Left lung (tissue), 10 donors: ENCODE data around the gene RAB22A. TPM values are rescaled to one million over a fixed set of nuclear protein-coding genes. Genes with fewer than 3 reads are reported as not detected.

ENCODE experiments used
- ATAC-seq: fragments of 200-7000 bp; cut with Tn5 transposase; one replicate; pipeline ENCODE4 v1.9.1; 2020; ENCODE audit warnings: moderate library complexity
- DNase-seq, 4 donors: peaks; one replicate each; pipeline ENCODE4 v3.0.0-alpha.2; 2013 to 2020
- H3K27ac ChIP-seq, 2 donors: fragments of 200-600 bp; sonication (generic) in 1 of 2; one replicate each; pipeline versions ENCODE4 v1.5.0 to v1.8.0; 2020 to 2021
- H3K27me3 ChIP-seq, 2 donors: fragments of 200-600 bp; sonication (generic) in 1 of 2; one replicate each; pipeline versions ENCODE4 v1.5.0 to v1.8.0; 2020 to 2021
- H3K36me3 ChIP-seq, 2 donors: fragments of 200-600 bp; sonication (generic) in 1 of 2; one replicate each; pipeline versions ENCODE4 v1.5.0 to v1.8.0; 2020 to 2021
- H3K4me1 ChIP-seq, 2 donors: fragments of 200-600 bp; one replicate each; pipeline ENCODE4 v1.8.0; 2021
- H3K4me3 ChIP-seq, 2 donors: fragments of 200-600 bp; sonication (generic) in 1 of 2; one replicate each; pipeline versions ENCODE4 v1.5.0 to v1.8.0; 2020 to 2021; ENCODE audit warnings: mild to moderate bottlenecking in 1 of 2
- H3K9me3 ChIP-seq, 2 donors: fragments of 200-600 bp; sonication (generic) in 1 of 2; one replicate each; pipeline versions ENCODE4 v1.5.0 to v1.8.0; 2020 to 2021
- intact Hi-C, 2 donors: fragments of 100-400 bp; cut with DNase I; formaldehyde crosslinking; loops; one replicate each; pipeline versions ENCODE4 v1.11.2 to v1.14.2; 2022
- polyA plus RNA-seq, 6 donors: library from polyadenylated mRNA; unstranded; fragments of 120-200 nt; gene quantifications; one replicate each; pipeline ENCODE4 v1.2.1, GENCODE V29; 2013; ENCODE audit not compliant: insufficient read length in 6 of 6
- total RNA-seq, 2 donors: library from RNA; stranded (reverse); fragmentation: NEBNext Ultra II Directional; extraction: Animal tissue kit (Norgen Biotek cat#: 25700); gene quantifications; one replicate each; pipeline ENCODE4 v1.2.1, GENCODE V29; 2021
- TF ChIP-seq, protein P1 (sequence below), 2 donors: fragments of 200-600 bp; sonication (generic) in 1 of 2; IDR thresholded peaks; one replicate each; pipeline versions ENCODE4 v1.5.0 to v1.8.0; 2021; ENCODE audit warnings: antibody characterized with exemption in 2 of 2
- donor health status: DM: no; HTN: yes; CAD: no.
- donor health status: DM: no; HTN: no; CAD: no.

RAB22A gene
- total and polyA plus RNA-seq, 8 donors, result 17.3 to 26.2 (median 19.3) TPM

DNA sequence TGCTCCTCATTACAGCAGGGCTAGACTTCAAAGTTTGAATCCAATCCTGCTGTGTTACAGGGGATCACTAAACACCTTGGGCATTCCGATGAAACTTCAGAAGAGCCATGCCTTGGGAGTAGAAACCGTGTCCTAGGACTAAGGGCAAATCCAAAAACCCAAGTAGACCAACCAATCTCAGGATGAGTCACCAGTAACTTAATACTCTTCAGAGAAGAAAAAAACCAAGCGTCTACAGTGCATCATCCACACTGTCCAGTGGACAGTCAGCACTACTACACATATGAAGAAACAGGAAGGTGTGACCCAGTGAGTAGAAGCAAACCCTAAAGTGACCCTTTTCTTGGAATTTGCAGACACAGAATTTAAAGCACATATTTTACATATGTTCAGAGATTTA is 40.1 kb downstream of the RAB22A start:
- Histone ChIP-seq H3K9me3 (no peaks in the 10 kb centered on the region), H3K27ac (no peak overlapping the region), H3K4me3 (no peak overlapping the region), H3K36me3 (peaks cover 0 to 34% of the 10 kb centered on the region in 2 donors), H3K4me1 (no peaks in the 10 kb centered on the region), H3K27me3 (no peaks in the 10 kb centered on the region)
- intact Hi-C loops, result no loop called here
- DNase-seq (no peak), ATAC-seq (peak; percentile 21)
- TF ChIP-seq, protein P1, sequence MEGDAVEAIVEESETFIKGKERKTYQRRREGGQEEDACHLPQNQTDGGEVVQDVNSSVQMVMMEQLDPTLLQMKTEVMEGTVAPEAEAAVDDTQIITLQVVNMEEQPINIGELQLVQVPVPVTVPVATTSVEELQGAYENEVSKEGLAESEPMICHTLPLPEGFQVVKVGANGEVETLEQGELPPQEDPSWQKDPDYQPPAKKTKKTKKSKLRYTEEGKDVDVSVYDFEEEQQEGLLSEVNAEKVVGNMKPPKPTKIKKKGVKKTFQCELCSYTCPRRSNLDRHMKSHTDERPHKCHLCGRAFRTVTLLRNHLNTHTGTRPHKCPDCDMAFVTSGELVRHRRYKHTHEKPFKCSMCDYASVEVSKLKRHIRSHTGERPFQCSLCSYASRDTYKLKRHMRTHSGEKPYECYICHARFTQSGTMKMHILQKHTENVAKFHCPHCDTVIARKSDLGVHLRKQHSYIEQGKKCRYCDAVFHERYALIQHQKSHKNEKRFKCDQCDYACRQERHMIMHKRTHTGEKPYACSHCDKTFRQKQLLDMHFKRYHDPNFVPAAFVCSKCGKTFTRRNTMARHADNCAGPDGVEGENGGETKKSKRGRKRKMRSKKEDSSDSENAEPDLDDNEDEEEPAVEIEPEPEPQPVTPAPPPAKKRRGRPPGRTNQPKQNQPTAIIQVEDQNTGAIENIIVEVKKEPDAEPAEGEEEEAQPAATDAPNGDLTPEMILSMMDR (IDR thresholded peaks at IDR 0.05), result no peak

DNA sequence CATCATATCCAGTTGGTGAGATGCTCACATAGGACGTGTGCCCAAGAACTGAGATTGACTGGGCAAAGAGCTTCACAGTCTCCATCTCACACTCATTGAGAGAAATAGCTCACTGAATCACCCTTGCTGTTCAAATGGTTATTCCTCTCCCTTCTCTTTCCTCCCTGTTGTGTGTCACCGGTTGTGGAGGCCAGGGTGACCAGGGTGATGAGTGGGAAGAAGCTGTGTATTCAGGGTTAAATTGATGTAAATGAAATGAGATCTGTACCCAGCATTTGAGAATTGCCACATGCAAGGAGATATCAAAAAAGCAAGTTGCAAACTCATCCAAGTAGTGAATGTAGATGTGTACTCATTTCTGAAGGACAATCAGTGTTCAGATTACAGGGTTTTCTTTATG is 43.0 kb downstream of the RAB22A start:
- H3K36me3 ChIP-seq, result peaks cover 0 to 42% of the 10 kb centered on the region in 2 donors
- TF ChIP-seq, protein P1 (IDR thresholded peaks at IDR 0.05), result no peak
- no peaks in the 10 kb centered on the region for H3K9me3 ChIP-seq
- DNase-seq (no peak), ATAC-seq (no peak)
- no peak overlapping the region for H3K4me3 ChIP-seq
- H3K4me1 ChIP-seq, result no peaks in the 10 kb centered on the region
- no peak overlapping the region for H3K27ac ChIP-seq
- no peaks in the 10 kb centered on the region for H3K27me3 ChIP-seq
- intact Hi-C loops, result no loop called here

- no peak overlapping the region for H3K4me3 ChIP-seq
- intact Hi-C loops, result no loop called here
- no peaks in the 10 kb centered on the region for H3K27me3 ChIP-seq
- peaks cover 0 to 71% of the 10 kb centered on the region in 2 donors for H3K36me3 ChIP-seq
- no peak overlapping the region for H3K27ac ChIP-seq
- peak in 2 of 4 donors; percentile 22 to 50 for DNase-seq
- no peaks in the 10 kb centered on the region for H3K4me1 ChIP-seq
- TF ChIP-seq, protein P1 (IDR thresholded peaks at IDR 0.05), result no peak
- no peaks in the 10 kb centered on the region for H3K9me3 ChIP-seq
- no peak for ATAC-seq
Measured at GRCh38 chr20:58359441-58359840, 49.9 kb downstream of the RAB22A start.

DNA sequence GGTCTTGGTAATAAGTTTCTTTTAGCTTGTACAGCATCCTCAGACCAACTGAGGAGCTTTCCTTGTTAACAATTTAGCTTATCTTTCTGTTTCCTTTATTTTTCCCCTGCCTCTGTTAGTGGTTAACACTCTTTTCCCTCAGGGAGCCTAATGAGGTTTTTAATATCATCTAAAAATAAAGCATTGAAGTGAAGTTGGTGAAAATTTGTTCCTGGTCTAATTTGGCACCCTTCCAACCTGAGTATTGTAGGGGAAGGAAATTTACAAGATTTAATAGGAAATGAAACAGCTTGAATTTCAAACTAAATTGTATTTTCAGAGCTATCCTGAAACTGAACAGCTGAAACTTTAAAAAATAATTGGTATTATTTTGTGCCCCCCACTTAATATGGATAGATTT is 51.4 kb downstream of the RAB22A start:
- Histone ChIP-seq H3K27ac (no peak overlapping the region), H3K36me3 (peaks cover 0 to 70% of the 10 kb centered on the region in 2 donors), H3K27me3 (no peaks in the 10 kb centered on the region), H3K4me3 (no peak overlapping the region), H3K4me1 (no peaks in the 10 kb centered on the region), H3K9me3 (no peaks in the 10 kb centered on the region)
- TF ChIP-seq, protein P1 (IDR thresholded peaks at IDR 0.05), result no peak
- DNase-seq, result no peak
- ATAC-seq, result no peak
- intact Hi-C loops, result no loop called here

- no peak overlapping the region for H3K27ac ChIP-seq
- no peak overlapping the region for H3K4me3 ChIP-seq
- H3K4me1 ChIP-seq, result no peaks in the 10 kb centered on the region
- no peak for DNase-seq
- no peaks in the 10 kb centered on the region for H3K27me3 ChIP-seq
- H3K9me3 ChIP-seq, result no peaks in the 10 kb centered on the region
- intact Hi-C loops, result no loop called here
- H3K36me3 ChIP-seq, result peaks cover 0 to 70% of the 10 kb centered on the region in 2 donors
- peak; percentile 37 for ATAC-seq
- TF ChIP-seq, protein P1 (IDR thresholded peaks at IDR 0.05), result no peak
Measured at GRCh38 chr20:58361481-58362205, 52.1 kb downstream of the RAB22A start.
